PC-3 (cell line): ENCODE measurements around the gene CTDSP2. TPM values are rescaled to one million over a fixed set of nuclear protein-coding genes. Genes with fewer than 3 reads are reported as not detected.
A peak's percentile ranks its signal among the peaks of the same experiment; 100 is the strongest.
"Not testable (repeated sequence)": the region's sequence is repeated elsewhere in the genome, so short reads cannot be mapped to it uniquely, and the experiment has no call there.

Experiments used
- ATAC-seq: fragments of 200-7000 bp; cut with Tn5 transposase; 2 replicates; pipeline ENCODE4 v1.9.1; 2020; ENCODE audit warnings: mild to moderate bottlenecking, moderate library complexity
- BruUV-seq: library from RNA; stranded (reverse); fragments of 400-500 nt; replicated peaks from 2 replicates; lab custom pipeline; 2021; lab: Mats Ljungman, UMichigan
- CTCF ChIA-PET: fragments of 300-600 bp; sonication (Branson Sonifier 250); formaldehyde crosslinking; loops from one replicate; lab custom pipeline; 2022; ENCODE audit warnings: antibody characterized with exemption; lab: Charles Lee
- POLR2A ChIA-PET: fragments of 300-600 bp; sonication (Branson Sonifier 250); formaldehyde crosslinking; loops from one replicate; lab custom pipeline; 2022; ENCODE audit warnings: antibody characterized with exemption; ENCODE audit not compliant: unreplicated experiment; lab: Charles Lee
- DNase-seq: peaks from one replicate; pipeline ENCODE4 v3.0.0-alpha.2; 2015
- H2AFZ ChIP-seq: fragments of 300-600 bp; sonication (generic); 2 replicates; pipeline ENCODE4 v1.6.0; 2016; ENCODE audit warnings: antibody characterized with exemption, low read length
- H3F3A ChIP-seq: fragments of 300-600 bp; sonication (generic); one replicate; pipeline ENCODE4 v1.6.0; 2017; ENCODE audit warnings: antibody characterized with exemption, low read length, control low read depth, mild to moderate bottlenecking; ENCODE audit not compliant: unreplicated experiment
- H3K27ac ChIP-seq: fragments of 300-600 bp; sonication (generic); 2 replicates; pipeline ENCODE4 v1.5.1; 2016; ENCODE audit warnings: mild to moderate bottlenecking, low read length
- H3K27me3 ChIP-seq: fragments of 300-600 bp; sonication (generic); 2 replicates; pipeline ENCODE4 v1.6.1; 2016; ENCODE audit warnings: low read length, mixed read lengths
- H3K36me3 ChIP-seq: fragments of 300-600 bp; sonication (generic); 2 replicates; pipeline ENCODE4 v1.6.1; 2016; ENCODE audit warnings: low read depth, mixed run types, low read length, mixed read lengths
- H3K4me1 ChIP-seq: fragments of 300-600 bp; sonication (generic); 2 replicates; pipeline ENCODE4 v1.5.1; 2016; ENCODE audit warnings: low read length; ENCODE audit not compliant: insufficient read depth
- H3K4me2 ChIP-seq: fragments of 300-600 bp; sonication (generic); 2 replicates; pipeline ENCODE4 v1.6.0; 2016; ENCODE audit warnings: low read length
- H3K4me3 ChIP-seq: fragments of 300-600 bp; sonication (generic); 2 replicates; pipeline ENCODE4 v1.5.1; 2016; ENCODE audit warnings: mild to moderate bottlenecking, low read length, mixed read lengths
- H3K79me2 ChIP-seq: fragments of 300-600 bp; sonication (generic); 2 replicates; pipeline ENCODE4 v1.6.1; 2017; ENCODE audit warnings: low read length, mixed read lengths
- H3K9ac ChIP-seq: fragments of 300-600 bp; sonication (generic); 2 replicates; pipeline ENCODE4 v1.6.0; 2016; ENCODE audit warnings: mild to moderate bottlenecking, low read length
- H3K9me2 ChIP-seq: fragments of 300-600 bp; sonication (generic); replicated peaks from 2 replicates; pipeline ENCODE4 v1.6.1; 2016; ENCODE audit warnings: mixed run types, low read length, mixed read lengths
- H3K9me3 ChIP-seq: fragments of 300-600 bp; sonication (generic); 2 replicates; pipeline ENCODE4 v1.6.1; 2016; ENCODE audit warnings: low read length, mixed read lengths
- H4K20me1 ChIP-seq: fragments of 300-600 bp; sonication (generic); 2 replicates; pipeline ENCODE4 v1.6.1; 2016; ENCODE audit warnings: low read length, mixed read lengths
- CTCF ChIP-seq: fragments of 300-600 bp; sonication (generic); conservative IDR thresholded peaks from 2 replicates; pipeline ENCODE4 v1.5.1; 2017; ENCODE audit warnings: antibody characterized with exemption, low read depth, mild to moderate bottlenecking, low read length
- EZH2 ChIP-seq: fragments of 300-600 bp; sonication (generic); IDR thresholded peaks from one replicate; pipeline ENCODE4 v1.6.1; 2017; ENCODE audit warnings: antibody characterized with exemption, mild to moderate bottlenecking, low read length; ENCODE audit not compliant: unreplicated experiment
- EZH2phosphoT487 ChIP-seq: fragments of 300-600 bp; sonication (generic); IDR thresholded peaks from 2 replicates; pipeline ENCODE4 v1.6.1; 2018; ENCODE audit warnings: mild to moderate bottlenecking, antibody characterized with exemption, low read length, borderline replicate concordance
- intact Hi-C: fragments of 100-400 bp; cut with micrococcal nuclease; formaldehyde crosslinking; loops from 2 replicates; pipeline ENCODE4 v1.9.0; 2023
- total RNA-seq: library from RNA; depleted of rRNA; stranded (reverse); fragments of >200 nt; gene quantifications from 2 replicates; pipeline ENCODE4 v1.2.3, GENCODE V29; 2014

Gene CTDSP2
- total RNA-seq, 1 experiment from 2014 or later, result 39.4 TPM

GRCh38 chr12:57887631-57888408 is 41.3 kb upstream of the CTDSP2 start:
- no TSS peak for BruUV-seq
- peak; percentile 67 for ATAC-seq
- Histone ChIP-seq H3K9ac (peak overlapping the region; percentile 2; the same call in 1 of the 2 replicates), H3K4me3 (peak overlapping the region; percentile 56), H4K20me1 (no peaks in the 10 kb centered on the region), H3K9me2 (no peaks in the 10 kb centered on the region), H3K4me2 (peak overlapping the region; percentile 84), H3K9me3 (no peaks in the 10 kb centered on the region), H3K4me1 (peaks cover 38% of the 10 kb centered on the region), H3K36me3 (no peaks in the 10 kb centered on the region), H3F3A (peaks cover 5% of the 10 kb centered on the region), H3K27ac (peak overlapping the region; percentile 74), H2AFZ (peak overlapping the region; percentile 65), H3K79me2 (no peaks in the 10 kb centered on the region), H3K27me3 (no peaks in the 10 kb centered on the region)
- POLR2A ChIA-PET, result interaction anchor here (0.6 to 1.0 kb wide), 4 partner anchors 23 to 128 kb away, joined by 3 to 4 read pairs (median 3); no protein-coding TSS in a partner anchor
- TF ChIP-seq EZH2phosphoT487 (no peak), CTCF (no peak), EZH2 (no peak)
- intact Hi-C loops, result loop anchor here (2.0 kb wide), 1 partner anchor 23 kb away; no protein-coding TSS in a partner anchor
- CTCF ChIA-PET, result interaction anchor here (0.7 to 0.8 kb wide), 2 partner anchors 11 to 26 kb away, joined by 3 read pairs; no protein-coding TSS in a partner anchor
- peak; percentile 53 for DNase-seq

- CTCF ChIA-PET, result not testable (repeated sequence)
Observed at GRCh38 chr12:57886964-57887363, 40.4 kb upstream of the CTDSP2 start.

GRCh38 chr12:57886542-57886941 is 40.0 kb upstream of the CTDSP2 start:
- Histone ChIP-seq H3K4me1 (peaks cover 38% of the 10 kb centered on the region), H3K79me2 (no peaks in the 10 kb centered on the region), H3K36me3 (no peaks in the 10 kb centered on the region), H3K27me3 (no peaks in the 10 kb centered on the region), H3K9me3 (no peaks in the 10 kb centered on the region), H3K9ac (no peak overlapping the region), H3K4me3 (no peak overlapping the region), H2AFZ (no peak overlapping the region), H3K27ac (no peak overlapping the region), H3F3A (peaks cover 5% of the 10 kb centered on the region), H3K9me2 (no peaks in the 10 kb centered on the region), H3K4me2 (no peak overlapping the region), H4K20me1 (no peaks in the 10 kb centered on the region)
- DNase-seq (no peak), ATAC-seq (no peak)
- BruUV-seq, result no TSS peak
- intact Hi-C loops, result no loop called here
- TF ChIP-seq EZH2phosphoT487, result no peak
- no peak for TF ChIP-seq EZH2
- no peak for TF ChIP-seq CTCF
- ChIA-PET CTCF (no interaction called here), POLR2A (no interaction called here)

More at GRCh38 chr12:57886964-57887363, 40.4 kb upstream of the CTDSP2 start:
- H3K9me3 ChIP-seq, ATAC-seq, H3K36me3 ChIP-seq, H3K27me3 ChIP-seq, H3K27ac ChIP-seq, H3K79me2 ChIP-seq, DNase-seq, H2AFZ ChIP-seq, POLR2A ChIA-PET, H4K20me1 ChIP-seq, H3K9ac ChIP-seq, intact Hi-C loops, H3F3A ChIP-seq, H3K4me2 ChIP-seq, BruUV-seq, H3K9me2 ChIP-seq, H3K4me3 ChIP-seq: not testable (repeated sequence)
- peaks cover 38% of the 10 kb centered on the region for H3K4me1 ChIP-seq
